Stimulated activated CD4-positive, alpha-beta T cell treated with anti-CD3 and anti-CD28 coated beads, Interleukin-15, amount 100 ng/mL, for 24 hours (primary cell): ENCODE data around the gene RLBP1.

ENCODE experiments used
- DNase-seq: peaks from one replicate; pipeline ENCODE4 v3.0.0-alpha.2; 2020

The RLBP1 gene

DNA sequence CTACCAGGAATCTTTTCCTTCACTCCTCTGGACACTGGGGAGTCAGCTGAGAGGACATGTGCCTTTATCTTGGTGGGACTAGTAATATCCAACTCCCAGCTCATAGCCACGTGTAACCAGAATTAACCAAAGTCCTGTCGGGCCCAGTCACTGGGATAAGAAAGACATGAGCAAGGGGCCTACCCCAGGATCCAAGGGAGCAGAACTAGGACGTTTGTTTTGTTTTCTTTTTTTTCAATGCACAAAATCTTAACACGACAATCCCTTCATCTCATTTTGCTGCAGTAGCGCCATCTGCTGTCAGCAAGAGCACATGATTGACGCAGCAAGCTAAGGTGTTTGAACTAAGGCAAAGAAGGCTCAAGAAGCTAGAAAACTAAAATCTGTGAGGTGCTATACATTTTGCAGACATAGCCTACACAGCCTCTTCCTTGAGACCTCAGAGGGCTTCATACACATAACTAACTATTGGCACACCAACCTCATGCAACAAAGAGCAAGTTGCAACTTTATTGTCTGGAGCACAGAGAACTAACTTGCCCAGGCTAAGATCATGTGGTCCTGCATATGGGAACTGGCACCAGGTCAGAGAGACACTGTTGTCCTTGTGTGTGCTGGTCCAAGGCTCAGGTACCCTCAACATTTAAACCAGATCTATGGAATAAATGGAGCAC is 43.6 kb downstream of the RLBP1 start:
- DNase-seq: peak; percentile 80

- no peak for DNase-seq
These were observed 44.3 kb downstream of the RLBP1 start for GRCh38 chr15:89177116-89177515.

GRCh38 chr15:89175617-89176191 is 45.7 kb downstream of the RLBP1 start:
- no peak for DNase-seq

DNA sequence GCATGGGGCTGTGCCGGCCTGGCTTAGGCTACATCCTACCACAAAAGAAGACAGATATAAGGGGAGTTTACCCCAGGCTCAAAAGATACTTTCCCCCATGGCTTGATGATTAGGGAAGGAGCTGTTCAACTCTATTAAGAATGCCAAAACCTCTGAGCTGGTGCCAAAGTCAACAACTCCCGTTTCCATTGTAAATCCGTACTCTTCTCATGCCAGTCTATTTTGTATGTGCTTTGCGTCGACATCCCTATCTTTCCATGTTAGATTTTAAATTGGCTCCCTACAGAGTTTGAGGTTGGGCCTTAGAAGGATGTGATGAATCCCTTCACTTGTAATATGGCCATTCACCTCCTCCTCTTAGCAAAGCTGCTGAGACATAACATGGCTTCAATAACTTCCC is 46.9 kb downstream of the RLBP1 start:
- DNase-seq: no peak

DNA sequence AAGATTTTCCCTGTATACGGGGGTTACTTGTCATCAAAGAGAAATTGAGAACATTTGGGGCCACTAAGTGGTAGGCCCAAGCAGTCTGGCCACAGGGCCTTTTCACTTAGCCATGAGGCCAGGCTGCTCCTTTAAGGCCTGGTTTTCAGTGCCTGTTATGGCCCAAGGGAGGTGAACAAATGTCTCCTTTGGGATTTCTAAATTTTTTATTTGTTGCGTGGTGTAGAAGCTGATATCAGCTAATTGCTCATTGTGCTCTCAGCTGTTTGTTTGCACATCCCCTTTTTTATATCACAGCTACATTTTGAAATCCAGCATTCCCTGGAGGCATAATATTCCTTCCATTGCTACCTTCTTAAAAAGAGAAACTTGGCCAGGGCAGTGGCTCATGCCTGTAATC is 48.5 kb downstream of the RLBP1 start:
- DNase-seq: no peak

GRCh38 chr15:89171136-89172072 is 50.0 kb downstream of the RLBP1 start:
- DNase-seq: peak; percentile 50

- DNase-seq: no peak
These were observed 51.0 kb downstream of the RLBP1 start for GRCh38 chr15:89170364-89170763.

DNA sequence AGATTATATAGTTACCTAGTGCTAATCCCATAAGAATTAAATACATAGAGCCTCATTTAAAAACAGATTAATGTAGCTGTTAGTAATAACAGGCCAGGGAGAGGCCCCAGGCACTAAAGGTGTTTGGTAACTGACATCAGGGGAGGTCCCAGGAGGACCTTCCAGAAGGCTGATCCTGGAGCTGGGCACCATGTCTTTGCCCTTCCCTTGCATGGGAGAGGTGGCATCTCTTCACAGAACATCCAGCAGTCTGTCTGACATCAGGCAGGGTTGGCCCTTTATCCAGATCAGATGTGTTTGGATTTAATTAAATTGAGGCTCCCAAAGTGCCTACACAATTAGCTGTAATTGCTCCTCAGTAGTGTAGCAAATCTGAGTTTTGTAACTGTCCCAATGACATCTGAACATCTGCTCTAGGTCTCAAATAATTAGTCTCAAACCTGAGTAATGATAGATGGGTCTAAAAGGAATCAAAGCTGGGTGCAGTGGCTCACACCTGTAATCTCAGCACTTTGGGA is 53.0 kb downstream of the RLBP1 start:
- no peak for DNase-seq

- DNase-seq: peak; percentile 85
These were observed 53.9 kb downstream of the RLBP1 start for GRCh38 chr15:89167267-89168176.

- no peak for DNase-seq
These were observed 55.7 kb downstream of the RLBP1 start for GRCh38 chr15:89165677-89166076.

DNA sequence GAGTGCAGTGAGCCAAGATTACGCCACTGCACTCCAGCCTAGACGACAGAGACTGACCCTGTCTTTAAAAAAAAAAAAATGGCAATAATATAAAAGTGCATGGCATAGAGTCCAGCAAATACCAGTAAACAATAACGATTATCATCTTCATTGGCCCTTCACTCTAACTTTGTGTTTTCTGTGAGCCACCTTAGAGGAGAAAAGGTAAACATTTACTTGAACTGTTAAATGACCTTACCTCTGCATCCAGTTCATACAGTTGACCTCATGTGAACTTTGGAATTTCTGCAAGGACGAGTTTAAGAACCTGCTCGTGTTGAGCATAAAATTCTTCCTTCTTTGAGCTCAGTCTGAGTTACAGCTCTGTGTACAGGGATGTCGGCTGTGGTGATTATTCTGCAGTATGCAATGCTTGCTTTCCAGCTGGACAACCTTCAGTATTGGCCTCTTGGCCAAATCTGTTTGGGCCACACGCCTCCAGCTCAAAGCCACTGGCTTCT is 56.6 kb downstream of the RLBP1 start:
- DNase-seq: no peak

GRCh38 chr15:89163271-89164055 is 57.9 kb downstream of the RLBP1 start:
- DNase-seq: no peak

- DNase-seq: no peak
These were observed 59.7 kb downstream of the RLBP1 start for GRCh38 chr15:89161666-89162065.
